ENCODE results near the gene PNPLA2. TPM values are rescaled to one million over a fixed set of nuclear protein-coding genes. Genes with fewer than 3 reads are reported as not detected.

Gene PNPLA2
- total RNA-seq, 4 donors from 2014 or later: 58.9 to 93.3 (median 91.7) TPM

DNA sequence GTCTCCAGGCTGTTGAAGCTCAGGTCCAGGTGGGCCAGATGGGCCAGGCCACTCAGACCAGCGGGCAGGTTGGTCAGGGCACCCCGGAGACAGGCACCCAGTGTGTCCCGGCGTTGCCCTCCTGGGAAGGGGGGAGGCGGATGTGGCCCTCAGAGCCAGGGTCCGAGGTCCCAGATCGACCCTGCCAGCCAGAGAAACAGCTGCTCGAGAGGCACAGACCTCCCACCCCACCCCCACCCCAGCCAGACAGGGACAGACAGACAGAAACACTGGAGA lies 15.3 kb upstream of the PNPLA2 start:
- Histone ChIP-seq H3K36me3 (peaks cover 0 to 41% of the 10 kb centered on the region in 2 donors), H3K27ac (no peak overlapping the region), H3K9me3 (no peaks in the 10 kb centered on the region), H3K4me1 (peaks cover 20 to 26% of the 10 kb centered on the region in 2 donors), H3K27me3 (no peaks in the 10 kb centered on the region), H3K4me3 (no peak overlapping the region)
- intact Hi-C loops (cut with DNase I; ENCODE audit: low total_unique reads) (no loop called here), in situ Hi-C loops (cut with MboI; ENCODE audit: low sequenced_read_pairs in 4 of 4) (no loop called here)
- DNase-seq (no peak), ATAC-seq (no peak)
- TF ChIP-seq, protein P1, sequence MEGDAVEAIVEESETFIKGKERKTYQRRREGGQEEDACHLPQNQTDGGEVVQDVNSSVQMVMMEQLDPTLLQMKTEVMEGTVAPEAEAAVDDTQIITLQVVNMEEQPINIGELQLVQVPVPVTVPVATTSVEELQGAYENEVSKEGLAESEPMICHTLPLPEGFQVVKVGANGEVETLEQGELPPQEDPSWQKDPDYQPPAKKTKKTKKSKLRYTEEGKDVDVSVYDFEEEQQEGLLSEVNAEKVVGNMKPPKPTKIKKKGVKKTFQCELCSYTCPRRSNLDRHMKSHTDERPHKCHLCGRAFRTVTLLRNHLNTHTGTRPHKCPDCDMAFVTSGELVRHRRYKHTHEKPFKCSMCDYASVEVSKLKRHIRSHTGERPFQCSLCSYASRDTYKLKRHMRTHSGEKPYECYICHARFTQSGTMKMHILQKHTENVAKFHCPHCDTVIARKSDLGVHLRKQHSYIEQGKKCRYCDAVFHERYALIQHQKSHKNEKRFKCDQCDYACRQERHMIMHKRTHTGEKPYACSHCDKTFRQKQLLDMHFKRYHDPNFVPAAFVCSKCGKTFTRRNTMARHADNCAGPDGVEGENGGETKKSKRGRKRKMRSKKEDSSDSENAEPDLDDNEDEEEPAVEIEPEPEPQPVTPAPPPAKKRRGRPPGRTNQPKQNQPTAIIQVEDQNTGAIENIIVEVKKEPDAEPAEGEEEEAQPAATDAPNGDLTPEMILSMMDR (IDR thresholded peaks at IDR 0.05 in 4 of 5, conservative IDR thresholded peaks at IDR 0.05 in 1 of 5): no peak
- no peak for TF ChIP-seq POLR2A (IDR thresholded peaks at IDR 0.05)

DNA sequence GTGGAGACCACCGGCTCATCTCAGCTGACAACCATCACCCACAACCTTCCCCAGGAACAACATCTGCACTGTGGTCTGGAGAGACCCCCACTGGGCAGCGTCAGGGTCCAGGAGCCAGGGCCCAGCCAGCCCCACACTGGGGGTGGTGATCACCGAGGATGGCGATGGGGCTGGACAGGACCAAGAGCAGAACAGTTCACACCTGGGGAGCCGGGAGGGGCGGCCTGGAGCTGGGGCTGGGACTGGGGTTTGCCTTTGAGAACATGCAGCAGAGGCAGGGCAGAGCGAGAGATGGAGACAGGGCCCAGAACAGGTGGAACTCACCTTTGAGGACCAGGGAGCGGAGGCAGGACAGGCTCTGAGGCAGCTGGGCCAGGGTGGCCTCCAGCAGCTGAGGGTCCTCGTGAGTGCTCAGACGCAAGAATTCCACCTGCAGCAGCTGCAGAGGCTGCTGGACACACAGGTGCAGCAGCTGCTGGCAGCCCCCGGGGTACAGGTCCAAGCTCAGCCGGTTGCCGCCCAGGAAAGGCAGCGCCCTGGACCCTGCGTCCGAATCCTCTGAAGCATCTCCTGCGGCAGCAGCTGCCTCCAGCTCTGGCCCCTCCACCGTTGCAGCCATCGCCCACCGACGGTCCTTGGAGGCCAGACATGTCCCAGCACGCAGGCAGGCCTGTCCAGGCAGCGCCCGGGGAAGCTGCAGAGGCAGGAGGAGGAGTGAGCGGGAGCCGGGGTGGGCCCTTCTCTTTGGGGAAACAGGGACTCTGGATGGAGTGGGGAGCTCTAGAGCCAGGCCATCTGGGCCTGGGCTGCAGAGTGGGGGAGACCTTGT lies 14.7 kb upstream of the PNPLA2 start:
- in situ Hi-C loops (cut with MboI; ENCODE audit: low sequenced_read_pairs in 4 of 4): no loop called here
- Histone ChIP-seq H3K4me3 (peak overlapping the region in 3 of 4 donors; percentile 54 to 70 (median 54)), H3K4me1 (peaks cover 24 to 28% of the 10 kb centered on the region in 2 donors)

DNA sequence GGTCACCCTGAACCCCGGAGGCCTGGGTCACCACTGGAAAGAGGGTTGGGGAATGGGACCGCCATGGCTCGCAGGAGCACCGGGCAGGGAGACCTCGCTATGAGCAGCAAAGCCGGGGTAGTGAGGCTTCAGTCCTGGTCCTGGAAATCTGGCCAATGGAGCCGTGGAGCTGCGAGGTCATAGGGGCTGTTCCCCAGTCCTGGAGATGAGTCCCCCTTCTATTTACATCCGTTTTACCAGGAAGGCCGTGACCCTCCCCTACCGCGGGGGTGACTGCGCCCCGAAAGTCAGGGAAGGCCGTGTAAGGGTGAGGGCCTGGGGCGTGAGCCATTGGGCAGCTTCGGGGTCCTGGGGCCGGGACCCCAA lies 14.1 kb upstream of the PNPLA2 start:
- H3K4me3 ChIP-seq: peak overlapping the region; percentile 51 to 70 (median 54)
- intact Hi-C loops (cut with DNase I; ENCODE audit: low total_unique reads): no loop called here
- ATAC-seq: no peak
- in situ Hi-C loops (cut with MboI; ENCODE audit: low sequenced_read_pairs in 4 of 4): no loop called here
- TF ChIP-seq POLR2A (IDR thresholded peaks at IDR 0.05): no peak
- TF ChIP-seq, protein P1 (IDR thresholded peaks at IDR 0.05 in 4 of 5, conservative IDR thresholded peaks at IDR 0.05 in 1 of 5): no peak
- peaks cover 24 to 28% of the 10 kb centered on the region in 2 donors for H3K4me1 ChIP-seq
- H3K27me3 ChIP-seq: no peaks in the 10 kb centered on the region
- H3K9me3 ChIP-seq: no peaks in the 10 kb centered on the region
- H3K36me3 ChIP-seq: peaks cover 0 to 35% of the 10 kb centered on the region in 2 donors
- H3K27ac ChIP-seq: peak overlapping the region; percentile 82 to 87 (median 85)
- no peak for DNase-seq

More for the DNA sequence above, 14.7 kb upstream of the PNPLA2 start:
- Histone ChIP-seq H3K27ac (no peak overlapping the region), H3K27me3 (no peaks in the 10 kb centered on the region), H3K36me3 (peaks cover 0 to 41% of the 10 kb centered on the region in 2 donors), H3K9me3 (no peaks in the 10 kb centered on the region)
- intact Hi-C loops (cut with DNase I; ENCODE audit: low total_unique reads): no loop called here
- ATAC-seq (no peak), DNase-seq (no peak)
- TF ChIP-seq, protein P1 (IDR thresholded peaks at IDR 0.05 in 4 of 5, conservative IDR thresholded peaks at IDR 0.05 in 1 of 5): no peak
- no peak for TF ChIP-seq POLR2A (IDR thresholded peaks at IDR 0.05)

DNA sequence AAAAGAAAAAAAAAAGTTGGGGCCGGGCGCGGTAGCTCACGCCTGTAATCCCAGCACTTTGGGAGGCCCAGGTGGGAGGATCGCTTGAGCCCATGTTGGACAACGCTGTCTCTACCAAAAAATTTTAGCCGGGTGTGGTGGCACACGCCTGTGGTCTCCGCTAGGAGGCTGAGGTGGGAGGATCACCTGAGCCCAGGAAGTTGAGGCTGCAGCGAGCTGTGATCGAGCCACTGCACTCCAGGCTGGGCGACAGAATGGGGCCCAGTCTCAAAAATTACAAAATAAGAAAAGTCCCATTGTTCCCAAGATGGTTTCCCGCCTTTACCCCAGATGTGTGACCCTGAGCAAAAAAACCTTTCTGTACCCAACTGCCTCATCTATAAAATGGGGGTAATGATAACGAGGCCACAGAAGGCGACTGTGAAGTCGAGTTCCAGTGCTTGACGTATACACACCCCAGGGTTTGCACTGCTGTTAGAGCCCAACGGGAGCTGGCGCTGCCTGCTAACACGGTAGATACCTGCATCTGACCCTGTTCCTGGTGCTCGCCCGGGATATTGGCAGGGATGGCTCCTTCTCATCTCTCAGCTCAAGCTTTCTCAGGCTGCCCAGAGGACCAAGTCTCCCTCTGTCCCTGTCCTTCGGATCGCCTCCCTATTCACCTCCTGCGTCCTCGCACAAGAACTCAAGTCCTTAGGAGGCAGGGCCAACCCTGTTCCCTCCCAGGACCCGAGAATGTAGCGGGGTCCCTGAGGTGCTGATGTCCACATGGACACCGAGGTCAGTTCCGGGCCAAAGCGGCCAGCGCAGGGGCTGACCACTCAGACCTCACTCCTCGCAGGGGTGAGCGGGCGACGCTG lies 10.1 kb upstream of the PNPLA2 start:
- no peak for TF ChIP-seq POLR2A (IDR thresholded peaks at IDR 0.05)
- TF ChIP-seq, protein P1 (IDR thresholded peaks at IDR 0.05 in 4 of 5, conservative IDR thresholded peaks at IDR 0.05 in 1 of 5): no peak
- peak in 1 of 2 donors; percentile 71 for ATAC-seq
- intact Hi-C loops (cut with DNase I; ENCODE audit: low total_unique reads): loop anchor here (1.0 to 5.0 kb wide), 2 partner anchors 11 to 241 kb away; no protein-coding TSS in a partner anchor
- peak; percentile 83 to 86 for DNase-seq
- Histone ChIP-seq H3K4me1 (peaks cover 46 to 49% of the 10 kb centered on the region in 2 donors), H3K4me3 (peak overlapping the region; percentile 66 to 97 (median 78)), H3K27me3 (no peaks in the 10 kb centered on the region), H3K27ac (peak overlapping the region; percentile 97 to 100 (median 100)), H3K9me3 (no peaks in the 10 kb centered on the region), H3K36me3 (peaks cover 0 to 25% of the 10 kb centered on the region in 2 donors)
- in situ Hi-C loops (cut with MboI; ENCODE audit: low sequenced_read_pairs in 4 of 4): no loop called here

Measured in gastrocnemius medialis (tissue), 4 donors.